T-helper 2 cell (primary cell): Measurements from ENCODE around the gene MYO1F.

Experiments
- DNase-seq, 5 experiments: peaks; one replicate each; pipeline versions ENCODE4 v3.0.0 to v3.0.0-alpha.2; 2012 to 2022

MYO1F gene

DNA sequence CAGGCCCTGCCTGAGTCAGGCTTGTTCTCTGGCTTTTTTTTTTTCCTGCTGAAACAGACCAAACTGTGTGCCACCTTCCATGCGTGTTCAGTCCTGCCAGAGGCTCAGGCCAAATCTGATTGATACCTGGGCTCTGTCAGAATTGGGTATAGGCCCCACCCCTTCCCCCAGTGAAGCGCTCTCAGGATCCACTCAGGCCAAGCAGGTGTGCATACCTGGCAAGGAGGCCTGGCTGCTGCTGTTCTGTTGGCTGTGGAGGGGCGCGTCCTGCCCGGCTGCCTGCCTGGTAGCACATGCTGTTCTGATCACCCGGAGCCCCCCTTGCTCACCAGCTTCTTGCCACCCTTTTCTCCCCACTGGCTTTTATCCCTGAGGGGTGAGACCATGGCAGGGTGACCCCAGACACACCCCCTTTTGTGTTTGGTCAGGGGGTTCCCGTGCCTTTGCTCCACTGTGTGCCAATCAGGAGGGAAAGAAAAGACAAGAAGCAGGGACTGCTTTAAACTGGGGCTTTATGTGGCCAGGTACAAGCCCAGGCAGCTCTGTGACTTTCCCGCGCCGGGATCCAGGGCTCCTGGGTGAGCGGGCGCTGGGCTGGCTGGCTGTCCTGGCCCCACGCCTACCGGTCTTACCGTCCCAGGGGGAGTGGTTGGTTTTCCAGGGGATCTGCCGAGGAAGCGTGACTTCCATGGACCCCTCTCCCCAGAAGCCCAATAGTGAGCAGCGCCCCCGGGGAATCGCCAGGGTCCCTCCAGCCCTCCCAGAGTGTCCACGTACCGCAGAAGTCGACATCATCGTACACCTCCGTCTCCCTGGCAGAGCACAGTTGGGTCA lies 87.5 kb downstream of the MYO1F start:
- no peak for DNase-seq

DNA sequence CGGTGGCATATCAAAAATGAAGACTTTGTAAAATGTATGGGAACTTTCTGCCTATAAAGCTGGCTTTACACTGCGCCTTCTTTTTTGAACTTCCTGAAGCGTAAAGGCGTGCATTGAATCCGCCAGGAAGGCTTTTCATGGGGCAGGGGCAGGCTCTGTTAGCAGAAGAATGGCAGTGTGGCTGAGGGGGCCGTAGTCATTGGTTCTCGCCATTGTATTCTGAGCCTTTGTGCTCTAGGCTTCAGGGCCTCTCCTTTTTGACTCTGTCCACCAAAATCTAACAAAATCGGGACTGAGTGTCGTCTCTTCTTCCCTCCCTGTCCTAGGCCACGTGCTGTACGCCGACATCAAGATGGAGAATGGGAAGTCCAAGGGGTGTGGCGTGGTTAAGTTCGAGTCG lies 88.9 kb downstream of the MYO1F start:
- no peak for DNase-seq

DNA sequence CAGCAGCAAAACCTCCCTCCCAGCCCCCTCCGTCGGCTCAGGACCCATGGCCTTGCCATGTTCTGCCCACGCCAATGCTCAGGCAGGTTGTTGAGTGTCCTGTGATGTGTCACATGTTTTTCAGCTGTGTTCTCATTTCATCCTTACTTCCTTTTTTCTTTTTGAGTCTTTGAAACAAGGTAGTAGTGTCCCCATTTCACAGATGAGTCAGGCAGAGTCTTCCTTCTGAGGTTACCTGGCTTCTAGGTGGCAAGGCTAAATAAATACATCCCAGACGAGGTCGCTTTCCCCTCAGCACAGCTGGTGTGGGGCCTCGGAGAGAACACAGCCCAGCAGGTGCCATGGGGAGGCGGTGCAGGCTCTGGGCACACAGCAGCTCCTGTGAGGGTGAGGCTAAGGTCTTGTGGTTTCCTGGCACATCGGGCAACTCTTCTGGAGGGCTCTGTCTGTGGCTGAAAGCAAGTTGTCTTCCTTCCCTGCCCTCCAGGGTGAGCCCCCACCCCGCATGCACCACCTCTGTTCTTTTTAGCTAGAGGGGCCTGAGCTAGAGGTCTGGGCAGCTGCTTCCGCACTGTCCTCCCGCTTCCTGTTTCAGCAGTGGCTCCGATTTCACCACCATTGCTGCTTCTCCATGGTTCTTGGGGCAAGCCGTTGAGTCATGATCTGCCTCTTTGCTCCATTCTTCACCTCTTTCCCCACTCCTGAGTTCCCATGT lies 89.9 kb downstream of the MYO1F start:
- DNase-seq, result peak in 4 of 5 experiments; percentile 25 to 88 (median 56)

DNA sequence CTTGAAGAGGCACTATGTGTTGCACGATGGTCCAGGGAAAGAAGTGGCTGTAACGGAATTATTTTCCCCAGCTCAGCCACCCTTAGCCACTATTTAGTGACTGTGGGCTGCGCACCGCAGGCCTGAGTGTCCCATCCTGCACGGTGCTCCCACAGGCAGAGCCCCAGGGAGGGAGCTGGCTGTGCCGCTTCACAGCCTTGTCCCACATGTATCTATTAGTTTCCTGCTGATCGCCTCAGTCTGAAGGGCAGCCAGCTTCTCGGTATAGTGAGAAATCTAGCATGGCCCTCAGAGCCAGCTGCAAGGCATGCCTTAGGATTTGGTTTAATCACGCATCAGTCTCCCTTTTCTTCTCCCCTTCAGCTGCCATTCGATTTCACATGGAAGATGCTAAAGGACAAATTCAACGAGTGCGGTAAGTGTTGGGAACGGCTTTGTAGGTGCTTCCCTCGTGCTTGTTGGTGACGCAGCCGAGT lies 90.5 kb downstream of the MYO1F start:
- no peak for DNase-seq

DNA sequence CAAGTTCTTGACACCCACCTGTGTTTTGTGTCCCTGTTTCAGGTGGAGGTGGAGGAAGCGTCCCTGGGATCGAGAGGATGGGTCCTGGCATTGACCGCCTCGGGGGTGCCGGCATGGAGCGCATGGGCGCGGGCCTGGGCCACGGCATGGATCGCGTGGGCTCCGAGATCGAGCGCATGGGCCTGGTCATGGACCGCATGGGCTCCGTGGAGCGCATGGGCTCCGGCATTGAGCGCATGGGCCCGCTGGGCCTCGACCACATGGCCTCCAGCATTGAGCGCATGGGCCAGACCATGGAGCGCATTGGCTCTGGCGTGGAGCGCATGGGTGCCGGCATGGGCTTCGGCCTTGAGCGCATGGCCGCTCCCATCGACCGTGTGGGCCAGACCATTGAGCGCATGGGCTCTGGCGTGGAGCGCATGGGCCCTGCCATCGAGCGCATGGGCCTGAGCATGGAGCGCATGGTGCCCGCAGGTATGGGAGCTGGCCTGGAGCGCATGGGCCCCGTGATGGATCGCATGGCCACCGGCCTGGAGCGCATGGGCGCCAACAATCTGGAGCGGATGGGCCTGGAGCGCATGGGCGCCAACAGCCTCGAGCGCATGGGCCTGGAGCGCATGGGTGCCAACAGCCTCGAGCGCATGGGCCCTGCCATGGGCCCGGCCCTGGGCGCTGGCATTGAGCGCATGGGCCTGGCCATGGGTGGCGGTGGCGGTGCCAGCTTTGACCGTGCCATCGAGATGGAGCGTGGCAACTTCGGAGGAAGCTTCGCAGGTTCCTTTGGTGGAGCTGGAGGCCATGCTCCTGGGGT lies 91.5 kb downstream of the MYO1F start:
- no peak for DNase-seq

DNA sequence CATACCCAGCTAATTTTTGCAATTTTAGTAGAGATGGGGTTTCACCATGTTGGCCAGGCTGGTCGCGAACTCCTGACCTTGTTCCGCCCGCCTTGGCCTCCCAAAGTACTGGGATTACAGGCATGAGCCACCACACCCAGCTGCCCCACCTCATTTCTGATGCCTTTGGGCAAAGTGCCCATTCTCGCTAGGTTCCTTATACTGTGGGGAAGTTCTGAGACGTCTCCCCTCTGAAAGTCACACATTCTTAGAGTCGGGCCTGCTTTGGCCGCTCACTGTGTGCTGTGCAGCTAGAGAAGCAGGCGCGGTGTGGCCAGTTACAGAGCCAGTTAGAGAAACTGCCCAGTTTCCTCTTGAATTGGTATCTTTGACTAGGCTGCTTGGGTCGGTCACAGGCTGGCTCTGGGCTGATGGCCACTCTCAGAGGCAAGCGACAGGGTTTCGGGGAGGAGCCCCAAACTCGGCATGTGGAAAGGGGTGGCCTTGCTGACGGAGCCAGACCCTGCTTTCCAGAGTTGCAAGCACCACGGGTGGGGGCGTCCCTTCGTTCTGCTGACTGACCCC lies 92.8 kb downstream of the MYO1F start:
- no peak for DNase-seq

DNA sequence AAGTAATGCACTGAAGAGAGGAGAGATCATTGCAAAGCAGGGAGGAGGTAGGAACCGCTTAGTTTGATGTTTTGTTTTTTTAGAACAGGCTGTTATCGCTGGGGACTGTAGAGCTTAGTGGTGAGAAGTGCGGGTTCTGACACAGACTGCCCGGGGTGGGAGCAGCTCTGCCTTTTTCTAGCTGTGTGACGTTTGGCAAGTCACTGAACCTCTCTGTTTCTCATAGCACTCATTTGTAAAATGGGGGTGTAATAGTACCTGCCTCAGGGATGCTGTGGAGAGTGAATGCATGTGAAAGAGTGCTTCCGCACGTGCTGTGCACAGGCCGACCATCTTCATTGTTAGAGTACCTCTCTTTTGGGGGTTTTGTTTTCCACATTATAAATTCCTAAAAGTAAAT lies 94.1 kb downstream of the MYO1F start:
- DNase-seq, result no peak

DNA sequence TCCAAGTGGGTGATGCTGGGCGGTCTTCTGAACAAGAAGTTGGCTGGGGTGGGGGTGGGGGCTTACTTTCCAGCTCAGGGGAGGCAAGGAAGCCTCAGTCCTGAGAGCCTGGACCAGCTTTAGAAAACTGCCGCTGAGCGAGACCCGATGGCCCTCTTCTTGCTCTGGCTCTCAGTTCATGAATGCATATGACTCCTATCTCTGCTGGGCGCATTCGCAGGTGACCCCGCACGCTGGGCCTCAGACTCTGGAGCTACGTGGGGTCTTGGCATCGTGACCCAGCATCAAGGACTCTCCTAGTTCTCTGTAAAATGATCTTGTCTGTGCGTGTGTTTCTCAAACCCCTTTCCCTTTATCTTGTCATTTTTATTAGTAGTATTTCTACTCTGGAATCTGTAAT lies 94.5 kb downstream of the MYO1F start:
- DNase-seq, result no peak

DNA sequence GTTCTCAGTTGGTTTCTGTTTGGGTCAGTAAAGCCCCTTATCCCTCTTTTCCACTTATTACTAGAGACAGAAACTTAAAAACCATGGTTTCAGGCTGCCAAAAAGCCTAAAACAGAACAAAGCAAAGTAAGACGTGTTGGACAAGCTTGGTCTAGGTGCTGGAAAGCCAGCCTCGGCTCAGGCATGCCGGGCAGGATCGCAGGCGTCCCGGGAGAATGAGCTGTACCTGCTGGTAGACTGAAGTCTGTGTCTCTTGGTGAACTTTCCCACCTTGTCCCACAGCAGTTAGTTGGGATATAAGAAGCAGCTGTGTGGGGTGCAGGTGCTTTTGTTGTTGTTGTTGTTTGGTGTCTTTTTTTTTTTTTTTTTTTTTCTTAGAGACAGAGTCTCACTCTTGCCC lies 95.6 kb downstream of the MYO1F start:
- DNase-seq, result no peak

DNA sequence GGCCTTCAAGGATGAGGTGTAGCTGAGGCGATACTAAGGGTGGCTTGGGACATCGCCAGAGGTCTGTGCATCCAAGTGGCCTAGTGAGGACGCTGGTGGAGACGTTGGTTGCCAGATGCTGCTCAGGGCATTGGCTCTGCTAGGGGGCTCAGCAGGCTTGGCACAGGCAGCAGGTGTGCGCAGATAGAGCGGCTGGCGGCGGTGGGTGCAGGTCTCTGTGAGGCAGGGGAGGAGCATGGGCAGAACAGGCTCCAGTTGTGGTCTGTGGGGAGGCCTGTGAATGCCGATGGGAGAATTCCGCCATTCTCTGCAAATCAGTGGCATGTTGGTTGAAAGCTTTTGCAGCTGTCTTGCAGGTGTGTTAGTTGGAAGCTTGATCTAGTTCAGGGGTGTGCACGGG lies 96.0 kb downstream of the MYO1F start:
- DNase-seq, result no peak

DNA sequence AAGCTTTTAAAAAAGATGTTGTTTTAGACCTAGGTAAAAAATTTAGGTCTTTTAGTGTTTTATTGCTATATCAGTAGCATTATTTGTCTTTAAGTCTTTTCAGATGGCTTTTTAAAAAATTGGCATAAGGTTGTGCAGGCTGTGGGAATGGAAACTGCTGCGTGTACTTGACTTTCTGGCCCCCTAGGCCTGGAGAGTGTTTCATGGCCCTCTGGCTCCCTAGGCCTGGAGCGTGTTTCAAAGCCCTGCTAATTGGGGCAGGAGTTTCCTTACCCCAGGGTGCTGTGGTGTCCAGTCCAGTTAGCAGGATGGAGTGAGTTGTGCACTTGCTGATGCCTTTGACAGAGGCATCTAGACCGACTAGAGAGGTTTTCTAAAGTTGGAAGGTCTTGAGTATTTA lies 98.6 kb downstream of the MYO1F start:
- no peak for DNase-seq

DNA sequence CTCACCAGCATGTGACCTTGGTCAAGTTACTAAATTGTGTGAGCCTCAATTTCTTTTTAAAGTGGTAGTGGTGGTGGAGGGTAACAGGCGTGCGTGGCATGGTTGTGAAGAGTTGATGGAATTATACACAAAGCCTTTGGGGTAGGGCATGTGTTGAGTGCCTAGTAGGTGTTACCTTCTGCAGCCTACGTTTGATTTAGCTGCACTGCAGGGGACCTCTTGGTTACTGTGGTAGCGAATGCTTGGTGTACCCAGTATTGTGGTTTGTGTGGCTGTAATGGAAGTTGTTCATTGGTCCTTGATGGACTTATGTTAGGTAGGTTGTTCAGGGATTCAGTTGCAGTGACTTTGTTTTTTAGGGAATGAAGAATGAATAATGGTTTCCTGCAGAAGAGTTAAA lies 99.4 kb downstream of the MYO1F start:
- DNase-seq, result peak in 1 of 5 experiments; percentile 21

DNA sequence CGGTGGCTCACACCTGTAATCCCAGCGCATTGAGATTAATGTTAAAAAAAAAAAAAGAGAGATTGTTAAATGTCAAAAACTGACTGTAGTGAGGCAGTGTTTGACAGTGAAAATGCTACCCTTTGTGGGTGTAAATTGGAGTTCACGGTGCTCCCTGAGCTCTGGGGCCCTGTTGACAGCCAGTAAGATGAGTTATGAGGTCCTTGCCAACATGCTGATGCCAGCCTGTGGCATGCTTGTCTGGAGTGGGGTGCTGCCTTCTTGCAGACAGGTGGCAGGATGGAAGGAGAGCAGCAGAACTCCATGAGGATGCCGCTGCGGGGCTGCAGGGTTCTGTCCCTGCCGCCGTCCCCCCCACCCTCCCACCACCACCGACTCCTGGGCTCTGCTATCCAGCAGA lies 100.7 kb downstream of the MYO1F start:
- DNase-seq, result no peak

DNA sequence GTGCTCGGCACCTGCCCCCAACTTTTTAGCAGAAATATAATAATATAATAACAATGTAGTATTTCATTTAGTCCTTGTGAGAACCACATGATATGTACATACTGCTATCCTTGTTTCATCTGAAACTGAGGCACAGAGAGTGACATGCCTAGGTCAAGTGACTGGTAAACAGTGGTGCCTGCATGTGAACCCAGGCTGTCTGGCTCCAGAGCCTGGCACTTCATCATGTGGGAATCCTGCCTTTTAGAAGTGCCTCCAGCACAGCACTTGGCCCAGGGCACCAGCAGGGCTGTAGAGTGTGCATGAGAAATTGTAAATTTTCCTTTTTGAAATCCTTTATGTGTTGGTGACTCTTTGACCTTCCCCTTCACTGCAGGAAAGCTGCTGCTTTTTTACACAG lies 102.2 kb downstream of the MYO1F start:
- DNase-seq, result no peak

DNA sequence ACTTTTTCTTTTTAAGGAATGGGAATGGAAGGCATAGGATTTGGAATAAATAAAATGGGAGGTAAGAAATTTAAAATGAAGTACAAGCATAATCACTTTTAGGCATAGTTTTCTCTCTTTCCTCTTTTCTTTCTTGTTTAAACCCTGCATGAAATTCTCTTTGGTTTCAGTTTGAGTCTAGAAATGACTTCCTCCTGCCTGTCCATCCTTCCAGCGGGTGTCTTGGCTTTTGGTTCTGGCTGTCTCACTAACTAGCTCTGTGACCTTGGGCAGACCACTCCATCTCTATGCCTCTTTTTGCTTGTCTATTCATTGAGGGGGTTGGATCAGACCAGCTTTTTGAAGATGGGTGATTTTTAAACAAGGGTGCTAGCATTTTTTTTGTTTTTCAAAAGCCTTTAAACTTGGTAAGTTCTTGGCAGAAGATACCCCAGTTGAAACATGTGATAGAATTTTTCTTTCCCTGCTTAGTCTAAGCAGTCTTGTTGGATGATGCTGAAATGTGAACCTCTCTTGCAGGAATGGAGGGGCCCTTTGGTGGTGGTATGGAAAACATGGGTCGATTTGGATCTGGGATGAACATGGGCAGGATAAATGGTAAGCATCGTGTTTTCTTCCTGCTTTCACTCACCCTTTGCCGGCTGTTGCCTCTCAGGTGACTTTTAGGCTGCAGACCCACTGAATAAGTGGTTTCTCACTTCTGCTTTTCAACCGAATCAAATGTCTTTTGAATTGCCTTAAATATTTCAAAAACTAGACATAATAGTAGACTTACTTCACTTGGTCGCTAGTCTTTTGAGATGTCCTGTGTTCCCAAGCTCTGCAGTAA lies 103.4 kb downstream of the MYO1F start:
- no peak for DNase-seq
